BJ (cell line): ENCODE measurements around the gene PID1. TPM values are rescaled to one million over a fixed set of nuclear protein-coding genes. Genes with fewer than 3 reads are reported as not detected.

Experiments
- CTCF ChIA-PET: fragments of 350-600 bp; formaldehyde crosslinking; extraction: SDS; loops from one replicate; lab custom pipeline; 2021; ENCODE audit warnings: antibody characterized with exemption, inconsistent platforms; lab: Yijun Ruan, JAX
- POLR2A ChIA-PET: fragments of 300-600 bp; sonication (Branson Sonifier 250); formaldehyde crosslinking; extraction: SDS; loops from one replicate; lab custom pipeline; 2021; ENCODE audit warnings: antibody characterized with exemption; lab: Charles Lee
- DNase-seq: peaks from one replicate; pipeline ENCODE4 v3.0.0-alpha.2; 2011; ENCODE audit warnings: low read depth
- H3K27me3 ChIP-seq: 2 replicates; pipeline ENCODE4 v1.6.0; 2011; ENCODE audit warnings: low read length; ENCODE audit not compliant: control insufficient read depth, insufficient read depth
- H3K36me3 ChIP-seq: 2 replicates; pipeline ENCODE4 v1.5.1; 2011; ENCODE audit warnings: low read length; ENCODE audit not compliant: control insufficient read depth, insufficient read depth
- H3K4me3 ChIP-seq: 2 replicates; pipeline ENCODE4 v1.5.1; 2011; ENCODE audit warnings: low read depth, mild to moderate bottlenecking, control low read depth, low read length
- polyA plus RNA-seq: library from polyadenylated mRNA; depleted of rRNA; stranded (reverse); fragments of >200 nt; gene quantifications from 2 replicates; pipeline ENCODE4 v1.2.3, GENCODE V29; 2011
- TF ChIP-seq, protein P1 (sequence below): IDR thresholded peaks from 2 replicates; pipeline ENCODE4 v1.5.1; 2011; ENCODE audit warnings: low read depth, mild to moderate bottlenecking, control low read depth, inconsistent platforms, low read length, moderate library complexity; ENCODE audit not compliant: insufficient read depth

The PID1 gene
- polyA plus RNA-seq, 1 experiment = 8.8 TPM

DNA sequence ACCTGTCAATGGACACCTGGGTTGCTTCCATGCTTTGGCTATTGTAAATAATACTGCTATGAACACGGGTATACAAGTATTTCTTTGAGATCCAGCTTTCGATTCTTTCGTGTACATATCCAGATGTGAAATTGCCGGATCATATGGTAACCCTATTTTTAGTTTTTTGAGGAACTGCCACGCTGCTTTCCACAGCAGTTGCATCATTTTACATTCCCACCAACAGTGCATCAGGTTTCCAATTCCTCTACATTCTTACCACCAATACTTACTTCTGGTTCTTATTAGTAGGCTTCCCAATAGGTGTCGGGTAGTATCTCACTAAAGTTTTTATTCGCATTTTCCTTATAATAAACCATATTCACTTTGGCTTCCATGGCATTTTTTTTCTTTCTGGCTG lies 69.6 kb downstream of the PID1 start:
- ChIA-PET POLR2A (no interaction called here), CTCF (no interaction called here)
- no peaks in the 10 kb centered on the region for H3K36me3 ChIP-seq
- no peaks in the 10 kb centered on the region for H3K27me3 ChIP-seq
- no peak for DNase-seq
- no peak overlapping the region for H3K4me3 ChIP-seq
- TF ChIP-seq, protein P1, sequence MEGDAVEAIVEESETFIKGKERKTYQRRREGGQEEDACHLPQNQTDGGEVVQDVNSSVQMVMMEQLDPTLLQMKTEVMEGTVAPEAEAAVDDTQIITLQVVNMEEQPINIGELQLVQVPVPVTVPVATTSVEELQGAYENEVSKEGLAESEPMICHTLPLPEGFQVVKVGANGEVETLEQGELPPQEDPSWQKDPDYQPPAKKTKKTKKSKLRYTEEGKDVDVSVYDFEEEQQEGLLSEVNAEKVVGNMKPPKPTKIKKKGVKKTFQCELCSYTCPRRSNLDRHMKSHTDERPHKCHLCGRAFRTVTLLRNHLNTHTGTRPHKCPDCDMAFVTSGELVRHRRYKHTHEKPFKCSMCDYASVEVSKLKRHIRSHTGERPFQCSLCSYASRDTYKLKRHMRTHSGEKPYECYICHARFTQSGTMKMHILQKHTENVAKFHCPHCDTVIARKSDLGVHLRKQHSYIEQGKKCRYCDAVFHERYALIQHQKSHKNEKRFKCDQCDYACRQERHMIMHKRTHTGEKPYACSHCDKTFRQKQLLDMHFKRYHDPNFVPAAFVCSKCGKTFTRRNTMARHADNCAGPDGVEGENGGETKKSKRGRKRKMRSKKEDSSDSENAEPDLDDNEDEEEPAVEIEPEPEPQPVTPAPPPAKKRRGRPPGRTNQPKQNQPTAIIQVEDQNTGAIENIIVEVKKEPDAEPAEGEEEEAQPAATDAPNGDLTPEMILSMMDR = no peak

- no peak overlapping the region for H3K4me3 ChIP-seq
- no peak for DNase-seq
- TF ChIP-seq, protein P1 = no peak
- H3K36me3 ChIP-seq = no peaks in the 10 kb centered on the region
- ChIA-PET POLR2A (no interaction called here), CTCF (interaction anchor here (0.6 kb wide), 1 partner anchor 13 kb away, joined by 3 read pairs; no protein-coding TSS in a partner anchor)
- no peaks in the 10 kb centered on the region for H3K27me3 ChIP-seq
Measured at GRCh38 chr2:229199267-229199666, 71.8 kb downstream of the PID1 start.

DNA sequence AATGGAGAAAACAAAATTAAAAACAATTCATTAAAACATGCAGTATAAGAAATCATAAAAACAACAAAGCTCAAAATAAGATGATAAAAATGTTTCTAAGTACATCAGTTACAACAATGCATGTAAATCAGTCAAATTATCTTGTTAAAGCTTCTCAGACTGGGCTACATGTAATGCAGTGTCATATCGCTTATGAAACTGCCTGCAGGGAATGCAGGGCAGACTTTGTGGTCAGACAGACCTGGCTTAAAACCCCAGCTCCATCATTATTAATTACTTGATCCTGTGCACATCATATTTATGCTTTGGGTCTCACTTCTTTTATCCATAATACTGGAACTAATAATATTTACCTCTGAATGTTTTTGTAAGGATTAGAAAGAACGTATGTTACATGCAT lies 74.6 kb downstream of the PID1 start:
- no peaks in the 10 kb centered on the region for H3K36me3 ChIP-seq
- TF ChIP-seq, protein P1 = no peak
- ChIA-PET POLR2A (no interaction called here), CTCF (no interaction called here)
- no peak overlapping the region for H3K4me3 ChIP-seq
- H3K27me3 ChIP-seq = no peaks in the 10 kb centered on the region
- DNase-seq = no peak

- no peaks in the 10 kb centered on the region for H3K27me3 ChIP-seq
- TF ChIP-seq, protein P1 = no peak
- no peak overlapping the region for H3K4me3 ChIP-seq
- ChIA-PET POLR2A (no interaction called here), CTCF (no interaction called here)
- DNase-seq = no peak
- no peaks in the 10 kb centered on the region for H3K36me3 ChIP-seq
Measured at GRCh38 chr2:229195346-229195947, 75.6 kb downstream of the PID1 start.

DNA sequence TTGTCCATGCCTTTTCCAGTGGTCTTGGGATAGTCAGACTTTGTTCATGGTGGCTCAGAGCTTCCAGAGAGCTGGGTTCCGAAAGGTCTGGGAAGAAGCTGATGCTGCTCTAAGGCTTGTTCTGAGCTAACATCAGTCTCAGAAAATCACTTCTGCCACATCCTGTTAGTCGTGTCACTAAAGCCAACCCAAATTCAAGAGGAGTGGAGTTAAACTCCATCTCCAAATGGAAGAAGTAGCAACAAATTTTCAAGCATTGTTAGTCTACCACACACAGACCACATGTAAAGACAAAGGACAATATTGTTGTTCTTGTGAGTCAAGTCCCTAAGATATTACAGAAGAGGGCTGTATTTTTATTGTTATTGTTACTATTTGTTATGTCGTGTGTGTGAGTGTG lies 77.8 kb downstream of the PID1 start:
- Histone ChIP-seq H3K4me3 (no peak overlapping the region), H3K27me3 (no peaks in the 10 kb centered on the region), H3K36me3 (no peaks in the 10 kb centered on the region)
- POLR2A ChIA-PET = no interaction called here
- TF ChIP-seq, protein P1 = no peak
- DNase-seq = no peak
- CTCF ChIA-PET = interaction anchor here (0.7 kb wide), 1 partner anchor 18 kb away, joined by 5 read pairs; no protein-coding TSS in a partner anchor
